HT1080 (cell line): ENCODE measurements around the gene CCDC85C. TPM values are rescaled to one million over a fixed set of nuclear protein-coding genes. Genes with fewer than 3 reads are reported as not detected.
A peak's percentile ranks its signal among the peaks of the same experiment; 100 is the strongest.
"Not testable (repeated sequence)": the region's sequence is repeated elsewhere in the genome, so short reads cannot be mapped to it uniquely, and the experiment has no call there.

ENCODE experiments used
- DNase-seq: peaks from one replicate; pipeline ENCODE4 v3.0.0-alpha.2; 2015; ENCODE audit warnings: low read depth
- polyA plus RNA-seq, 2 experiments: library from polyadenylated mRNA; depleted of rRNA; stranded (reverse); fragments of >200 nt; gene quantifications; 2 replicates each; pipeline ENCODE4 v1.2.3, GENCODE V29; 2015
- total RNA-seq: library from RNA; depleted of rRNA; stranded (reverse); fragments of >200 nt; shearing (Covaris generic); gene quantifications from 2 replicates; pipeline ENCODE4 v1.2.3, GENCODE V29; 2014; rRNA removed

CCDC85C gene
- 48.7 and 52.7 TPM in 2 replicates for total RNA-seq
- 23.7 and 28.0 TPM in 2 replicates for polyA plus RNA-seq (2015; cell fraction: cytosol; rRNA removed)
- 21.6 and 24.8 TPM in 2 replicates for polyA plus RNA-seq (2015; cell fraction: nucleus; rRNA removed)

GRCh38 chr14:99603471-99604277 lies at the start of gene CCDC85C:
Gene CCDC85C, minus strand, starts transcription at chr14:99604207. Its CDS starts 248 bp downstream, at chr14:99603959.
- DNase-seq, result peak; percentile 46

GRCh38 chr14:99651953-99652746 lies 48.1 kb upstream of the CCDC85C start:
- DNase-seq, result no peak

GRCh38 chr14:99650189-99650588 lies 46.2 kb upstream of the CCDC85C start:
- DNase-seq, result no peak

- DNase-seq, result no peak
These were observed 45.6 kb upstream of the CCDC85C start for GRCh38 chr14:99649643-99650042.

GRCh38 chr14:99649219-99649618 lies 45.2 kb upstream of the CCDC85C start:
- DNase-seq, result peak; percentile 21

GRCh38 chr14:99648027-99648784 lies 44.2 kb upstream of the CCDC85C start:
- DNase-seq, result no peak

- DNase-seq, result no peak
These were observed 43.4 kb upstream of the CCDC85C start for GRCh38 chr14:99647411-99647810.

GRCh38 chr14:99645545-99646505 lies 41.8 kb upstream of the CCDC85C start:
- no peak for DNase-seq

- no peak for DNase-seq
These were observed 40.9 kb upstream of the CCDC85C start, which contains the start of gene HHIPL1 for GRCh38 chr14:99644723-99645544. Gene HHIPL1, plus strand, starts transcription at chr14:99645129. Its CDS starts 79 bp downstream, at chr14:99645208.

GRCh38 chr14:99644035-99644587 lies 40.1 kb upstream of the CCDC85C start:
- no peak for DNase-seq

GRCh38 chr14:99643343-99643742 lies 39.3 kb upstream of the CCDC85C start:
- no peak for DNase-seq

GRCh38 chr14:99642771-99643170 lies 38.8 kb upstream of the CCDC85C start:
- not testable (repeated sequence) for DNase-seq

- no peak for DNase-seq
These were observed 33.6 kb upstream of the CCDC85C start for GRCh38 chr14:99637624-99638023.

GRCh38 chr14:99636487-99636886 lies 32.5 kb upstream of the CCDC85C start:
- no peak for DNase-seq

- DNase-seq, result no peak
These were observed 31.1 kb upstream of the CCDC85C start for GRCh38 chr14:99635116-99635515.

GRCh38 chr14:99634443-99634842 lies 30.4 kb upstream of the CCDC85C start:
- no peak for DNase-seq

- no peak for DNase-seq
These were observed 29.9 kb upstream of the CCDC85C start for GRCh38 chr14:99633918-99634317.

GRCh38 chr14:99633141-99633540 lies 29.1 kb upstream of the CCDC85C start:
- DNase-seq, result no peak
